ENCODE data around the gene EIF4E3. TPM values are rescaled to one million over a fixed set of nuclear protein-coding genes. Genes with fewer than 3 reads are reported as not detected.

The EIF4E3 gene
- total RNA-seq, result 10 to 100 TPM; 22.3 to 24.5 TPM

DNA sequence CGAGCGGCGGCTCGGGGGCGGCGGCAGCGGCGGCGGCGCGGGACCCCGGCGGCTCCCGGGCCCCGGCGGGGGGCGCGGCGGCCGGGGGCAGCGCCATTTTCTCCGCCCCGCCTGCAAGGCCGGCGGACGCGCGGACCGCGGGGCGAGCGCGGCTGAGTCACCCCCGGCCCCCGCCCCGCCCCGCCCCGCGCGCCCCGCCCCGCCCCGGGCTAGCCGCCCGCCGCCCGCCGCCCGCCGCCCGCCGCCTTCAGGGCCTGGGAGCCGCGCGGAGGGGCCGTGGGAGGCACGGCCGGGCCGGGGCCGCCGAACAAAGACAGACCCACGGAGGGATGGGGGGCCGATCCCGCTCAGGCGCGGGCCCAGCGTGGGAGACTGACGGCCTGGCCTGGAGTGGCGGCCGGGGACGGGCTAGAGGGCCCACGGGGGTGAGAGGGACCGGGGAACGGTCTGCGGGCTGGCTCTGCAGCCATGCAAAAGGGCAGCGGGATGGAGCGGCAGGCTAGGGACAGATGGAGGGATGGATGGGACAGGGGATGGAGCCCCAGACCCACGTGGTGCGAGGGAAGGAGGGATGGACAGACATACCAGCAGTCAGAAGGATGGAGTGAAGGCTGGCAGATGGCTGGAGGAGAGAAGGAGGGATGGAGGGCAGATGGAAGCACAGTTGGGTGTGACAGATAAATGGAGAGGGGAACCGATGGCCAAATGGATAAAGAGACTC is at the start of gene EIF4E3:
Gene EIF4E3, minus strand, starts transcription at position 132 of the 721 bp plus-strand sequence. Its CDS starts 35 bp downstream, at position 97.
- CTCF ChIA-PET, result interaction anchor here (1.2 kb wide), 1 partner anchor 9 kb away, joined by 5 read pairs; no protein-coding TSS in a partner anchor
- POLR2A ChIA-PET, result no interaction called here

DNA sequence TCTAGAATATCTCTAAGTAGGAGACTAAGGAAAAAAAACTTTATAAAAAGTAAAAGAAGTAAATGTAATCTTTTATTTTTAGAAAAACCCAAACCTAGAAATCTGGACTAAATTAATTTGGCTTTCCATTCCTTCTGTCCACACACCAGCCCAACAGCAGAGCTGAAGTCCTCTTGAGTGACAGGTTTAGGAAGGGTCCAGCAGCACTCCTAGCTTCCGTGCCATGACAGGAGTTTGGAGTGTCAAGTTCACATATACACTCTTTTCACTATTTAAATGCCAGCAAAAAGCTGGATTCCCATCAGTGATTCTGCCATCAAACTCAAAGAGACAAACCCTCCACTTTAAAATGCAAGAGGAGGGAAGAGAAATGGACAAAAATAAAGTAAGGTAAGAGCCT is 46.7 kb upstream of the EIF4E3 start:
- ChIA-PET POLR2A (no interaction called here), CTCF (no interaction called here)

DNA sequence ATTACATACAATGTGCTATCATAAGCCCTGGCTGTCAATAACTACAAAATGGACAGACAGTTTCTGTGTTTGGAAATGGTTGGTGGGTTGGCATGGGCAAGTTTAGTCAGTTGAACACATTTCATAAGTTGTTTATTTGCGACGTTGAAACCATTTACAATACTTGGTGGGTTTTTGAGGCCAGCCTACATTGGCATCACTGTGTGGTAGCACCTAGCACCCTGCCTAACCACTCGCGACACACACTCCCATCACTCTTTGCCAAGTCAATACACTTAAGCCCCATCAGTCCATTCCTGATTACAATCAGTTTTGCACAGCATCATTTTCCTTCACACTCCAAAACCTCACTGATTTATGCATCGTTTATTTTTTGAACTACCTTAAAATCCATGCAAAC is 45.9 kb upstream of the EIF4E3 start:
- CTCF ChIA-PET, result no interaction called here
- POLR2A ChIA-PET, result no interaction called here

DNA sequence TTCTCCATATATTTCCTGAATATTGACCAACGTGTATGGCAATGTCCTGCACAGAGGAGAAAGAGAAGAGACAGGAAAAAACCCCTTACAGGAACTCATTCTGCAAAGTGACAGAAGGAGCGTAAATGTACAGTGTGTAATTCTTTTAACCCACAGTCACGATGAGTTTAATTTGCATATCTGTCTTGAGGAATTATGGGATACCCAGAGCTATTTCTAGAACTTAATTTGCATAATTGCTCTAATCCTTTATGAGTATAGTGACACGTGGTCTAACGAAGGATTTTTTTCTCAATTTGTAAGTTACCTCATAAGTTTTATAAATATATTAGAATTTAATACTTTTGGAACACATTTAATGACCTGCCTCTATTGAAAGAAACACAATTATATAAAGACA is 38.2 kb upstream of the EIF4E3 start:
- ChIA-PET POLR2A (no interaction called here), CTCF (no interaction called here)

DNA sequence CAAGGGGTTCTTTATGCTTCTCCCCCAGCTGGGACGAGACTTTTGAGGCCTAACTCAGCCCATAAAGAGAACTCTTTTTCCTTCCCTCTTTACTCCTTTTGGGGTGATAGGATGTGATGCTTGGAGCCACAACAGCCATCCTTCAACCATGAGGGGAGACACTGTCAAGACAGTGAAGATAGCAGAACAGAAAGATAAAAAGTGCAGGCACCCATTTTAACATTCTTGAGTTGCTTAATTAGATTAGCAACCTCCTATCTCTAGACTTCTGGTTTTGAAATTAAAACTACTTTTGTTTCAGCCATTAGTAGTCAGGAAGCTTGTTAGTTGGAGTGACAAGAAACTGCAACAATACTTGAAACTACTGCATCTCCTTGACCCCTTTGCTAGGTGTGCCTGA is 34.9 kb upstream of the EIF4E3 start:
- POLR2A ChIA-PET, result no interaction called here
- CTCF ChIA-PET, result no interaction called here

DNA sequence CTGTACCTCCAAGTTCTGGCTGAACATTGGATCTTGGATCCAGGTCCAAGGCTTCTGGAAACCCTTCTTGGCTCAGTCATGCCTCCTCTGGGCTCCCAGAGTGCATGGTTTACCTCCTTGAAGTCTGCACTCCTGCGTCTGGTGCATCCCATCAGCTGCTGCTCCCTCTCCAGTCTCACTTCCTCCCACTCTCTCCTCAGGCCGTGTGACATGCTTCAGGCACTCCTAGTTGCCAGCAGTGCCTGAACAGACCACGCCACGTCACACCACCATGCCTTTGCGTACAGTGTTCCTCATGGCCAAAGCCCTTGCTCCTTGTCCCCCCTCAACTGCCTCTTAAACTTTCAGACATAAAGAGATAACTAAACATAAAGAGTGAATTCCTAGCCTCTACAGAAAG is 34.2 kb upstream of the EIF4E3 start:
- ChIA-PET POLR2A (no interaction called here), CTCF (no interaction called here)

DNA sequence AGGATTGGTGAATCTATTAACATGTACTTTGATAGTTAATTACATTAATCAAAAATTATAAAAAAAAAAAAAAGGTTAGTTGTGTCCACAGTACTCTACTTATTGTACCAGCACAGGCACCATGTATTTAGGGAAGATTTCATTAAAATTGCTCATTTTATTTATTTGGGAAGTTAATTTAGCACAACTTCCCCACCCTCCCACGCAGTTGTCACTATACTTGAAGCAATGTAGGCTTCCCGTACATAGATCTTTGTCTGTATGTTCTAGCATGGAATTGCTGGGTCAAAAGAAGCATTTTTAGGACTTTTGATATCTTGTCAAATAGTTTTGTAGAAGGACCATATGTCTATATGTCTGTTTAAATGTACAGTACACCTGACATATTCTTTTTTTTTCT is 32.9 kb upstream of the EIF4E3 start:
- ChIA-PET POLR2A (no interaction called here), CTCF (no interaction called here)

DNA sequence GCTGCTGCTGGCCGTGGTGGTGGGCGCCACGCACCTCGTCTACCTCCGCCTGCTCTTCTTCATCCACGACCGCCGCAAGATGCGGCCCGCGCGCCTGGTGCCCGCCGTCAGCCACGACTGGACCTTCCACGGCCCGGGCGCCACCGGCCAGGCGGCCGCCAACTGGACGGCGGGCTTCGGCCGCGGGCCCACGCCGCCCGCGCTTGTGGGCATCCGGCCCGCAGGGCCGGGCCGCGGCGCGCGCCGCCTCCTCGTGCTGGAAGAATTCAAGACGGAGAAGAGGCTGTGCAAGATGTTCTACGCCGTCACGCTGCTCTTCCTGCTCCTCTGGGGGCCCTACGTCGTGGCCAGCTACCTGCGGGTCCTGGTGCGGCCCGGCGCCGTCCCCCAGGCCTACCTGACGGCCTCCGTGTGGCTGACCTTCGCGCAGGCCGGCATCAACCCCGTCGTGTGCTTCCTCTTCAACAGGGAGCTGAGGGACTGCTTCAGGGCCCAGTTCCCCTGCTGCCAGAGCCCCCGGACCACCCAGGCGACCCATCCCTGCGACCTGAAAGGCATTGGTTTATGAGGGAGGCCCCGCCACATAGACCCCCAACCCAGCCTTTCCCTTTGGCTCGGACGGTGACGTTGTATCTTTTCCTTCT is 29.5 kb upstream of the EIF4E3 start:
- CTCF ChIA-PET, result interaction anchor here (0.6 to 3.9 kb wide), 3 partner anchors 8 to 34 kb away, joined by 3 to 19 read pairs (median 5); no protein-coding TSS in a partner anchor

DNA sequence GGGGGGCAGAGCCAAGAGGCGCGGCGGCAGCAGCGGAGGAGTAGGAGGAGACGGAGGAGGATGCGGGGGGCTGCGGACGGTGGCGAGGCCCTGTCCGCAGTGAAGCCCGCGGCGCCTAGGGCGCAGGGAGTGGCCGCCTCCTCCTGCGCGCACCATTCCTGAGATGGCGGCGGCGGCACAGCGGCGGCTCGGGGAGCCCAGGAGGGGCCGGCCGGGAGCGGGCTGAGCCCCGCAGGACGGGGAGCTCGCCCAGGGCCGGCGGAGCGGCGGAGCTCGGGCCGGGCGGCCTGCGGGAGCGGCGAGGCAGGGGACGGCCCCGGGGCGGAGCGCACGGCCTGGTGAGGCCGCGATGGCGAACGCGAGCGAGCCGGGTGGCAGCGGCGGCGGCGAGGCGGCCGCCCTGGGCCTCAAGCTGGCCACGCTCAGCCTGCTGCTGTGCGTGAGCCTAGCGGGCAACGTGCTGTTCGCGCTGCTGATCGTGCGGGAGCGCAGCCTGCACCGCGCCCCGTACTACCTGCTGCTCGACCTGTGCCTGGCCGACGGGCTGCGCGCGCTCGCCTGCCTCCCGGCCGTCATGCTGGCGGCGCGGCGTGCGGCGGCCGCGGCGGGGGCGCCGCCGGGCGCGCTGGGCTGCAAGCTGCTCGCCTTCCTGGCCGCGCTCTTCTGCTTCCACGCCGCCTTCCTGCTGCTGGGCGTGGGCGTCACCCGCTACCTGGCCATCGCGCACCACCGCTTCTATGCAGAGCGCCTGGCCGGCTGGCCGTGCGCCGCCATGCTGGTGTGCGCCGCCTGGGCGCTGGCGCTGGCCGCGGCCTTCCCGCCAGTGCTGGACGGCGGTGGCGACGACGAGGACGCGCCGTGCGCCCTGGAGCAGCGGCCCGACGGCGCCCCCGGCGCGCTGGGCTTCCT is 28.8 kb upstream of the EIF4E3 start, which contains the start of gene GPR27:
Gene GPR27, plus strand, starts transcription at position 155 of the 909 bp plus-strand sequence. Its CDS starts 195 bp downstream, at position 350.
- CTCF ChIA-PET, result interaction anchor here (1.3 to 3.9 kb wide), 2 partner anchors 8 to 25 kb away, joined by 3 to 19 read pairs; no protein-coding TSS in a partner anchor
- POLR2A ChIA-PET, result no interaction called here

More for the DNA sequence above, 29.5 kb upstream of the EIF4E3 start:
- POLR2A ChIA-PET, result interaction anchor here (0.8 kb wide), 1 partner anchor 51 kb away, joined by 11 read pairs; no protein-coding TSS in a partner anchor

DNA sequence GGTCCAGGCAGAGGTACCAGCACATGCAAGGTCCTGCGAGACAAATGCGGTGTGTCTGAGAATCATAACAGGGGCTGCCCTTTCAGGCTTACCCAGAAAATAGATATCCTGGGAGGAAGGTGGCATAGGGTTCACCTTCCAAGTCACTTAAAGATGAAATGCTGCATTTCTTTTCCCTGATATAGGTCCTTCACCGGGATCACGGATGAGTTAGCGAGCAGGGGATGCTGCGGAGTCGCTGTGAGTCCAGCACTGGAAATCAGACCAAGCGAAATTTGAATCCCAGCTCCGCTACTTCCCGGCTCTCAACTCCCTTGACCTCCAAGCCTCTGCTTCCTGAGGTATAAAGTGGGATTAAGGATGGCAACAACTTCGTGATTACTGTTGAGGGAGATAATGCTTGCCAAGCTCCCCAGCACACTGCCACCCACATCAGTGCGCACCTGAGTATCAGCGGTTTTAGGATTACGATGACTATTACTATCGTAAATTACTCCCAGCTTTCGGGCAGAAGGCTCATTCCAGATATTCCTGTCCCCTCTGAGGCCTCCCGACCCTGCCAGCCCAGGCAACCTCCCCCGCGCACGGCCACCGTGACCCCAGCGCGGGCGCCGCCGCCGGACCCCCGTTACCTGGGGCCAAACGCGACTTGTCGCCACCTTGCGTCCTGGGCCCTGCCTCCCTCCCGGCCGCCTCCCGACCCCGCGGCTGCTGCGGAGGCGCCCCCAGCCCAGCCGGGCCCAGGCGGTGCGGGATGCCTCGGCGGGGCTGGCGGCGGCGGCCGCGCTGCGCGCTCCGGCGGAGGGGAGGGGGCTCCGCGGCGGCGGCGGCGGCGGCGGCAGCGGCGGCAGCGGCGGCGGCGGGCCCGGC is 27.9 kb upstream of the EIF4E3 start:
- ChIA-PET CTCF (interaction anchor here (0.9 to 3.9 kb wide), 2 partner anchors 14 to 24 kb away, joined by 3 to 19 read pairs; no protein-coding TSS in a partner anchor), POLR2A (no interaction called here)

DNA sequence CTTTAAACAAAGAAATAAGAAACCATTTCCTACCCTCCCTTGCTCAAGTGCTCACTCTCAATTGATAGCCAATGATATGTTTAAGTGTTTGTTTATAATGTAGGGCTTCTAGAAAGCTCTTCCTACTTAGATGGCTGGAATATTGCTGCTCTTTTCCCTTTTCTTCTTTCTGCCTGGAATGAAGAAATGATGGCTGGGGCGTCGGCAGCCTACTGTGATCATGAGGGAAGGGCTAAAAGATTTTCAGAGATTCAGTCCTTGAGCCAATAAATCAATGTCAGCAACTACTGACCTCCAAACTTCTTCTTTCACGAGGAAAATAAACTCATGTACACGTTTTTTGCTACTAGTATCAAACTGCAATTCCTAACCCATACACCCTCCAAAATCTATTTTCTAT is 26.4 kb upstream of the EIF4E3 start:
- POLR2A ChIA-PET, result no interaction called here
- CTCF ChIA-PET, result interaction anchor here (3.9 kb wide), 1 partner anchor 22 kb away, joined by 19 read pairs; no protein-coding TSS in a partner anchor

DNA sequence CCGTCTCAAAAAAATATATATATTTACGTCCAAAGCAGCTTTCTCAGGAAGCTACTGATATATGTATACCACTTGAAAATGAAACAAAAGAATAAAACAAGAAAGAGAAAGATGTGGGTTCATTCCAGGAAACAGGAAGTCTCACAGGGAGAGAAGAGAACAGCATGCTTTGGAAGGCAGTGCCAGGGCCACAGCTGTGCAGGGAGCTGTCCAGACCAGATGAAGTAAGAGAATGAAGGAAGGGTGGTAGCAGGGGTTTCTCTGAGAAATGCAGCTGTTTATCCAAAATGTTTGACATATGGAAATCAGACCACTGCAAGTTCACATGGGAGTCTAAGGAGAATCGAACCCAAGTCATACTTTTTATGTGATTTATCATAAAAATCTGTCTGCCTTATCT is 19.5 kb upstream of the EIF4E3 start:
- CTCF ChIA-PET, result no interaction called here

DNA sequence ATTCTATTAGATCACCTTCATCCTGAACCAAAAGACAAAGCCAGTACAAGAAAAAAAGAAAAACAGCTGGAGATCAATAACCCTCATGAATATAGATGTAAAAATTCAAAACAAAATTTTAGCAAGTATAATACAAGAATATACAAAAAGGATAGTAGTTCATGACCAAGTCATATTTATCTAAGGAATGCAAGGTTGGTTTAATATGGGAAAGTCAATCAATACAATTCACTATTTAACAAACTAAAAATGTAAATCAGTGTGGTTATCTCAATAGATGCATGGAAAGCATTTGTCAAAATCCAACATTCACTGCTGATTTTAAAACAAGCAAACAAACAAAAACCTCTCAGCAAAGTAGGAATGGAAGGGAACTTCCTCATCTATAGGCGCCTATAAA is 17.4 kb upstream of the EIF4E3 start:
- POLR2A ChIA-PET, result no interaction called here
- CTCF ChIA-PET, result no interaction called here

More for the DNA sequence above, 19.5 kb upstream of the EIF4E3 start:
- POLR2A ChIA-PET, result no interaction called here

DNA sequence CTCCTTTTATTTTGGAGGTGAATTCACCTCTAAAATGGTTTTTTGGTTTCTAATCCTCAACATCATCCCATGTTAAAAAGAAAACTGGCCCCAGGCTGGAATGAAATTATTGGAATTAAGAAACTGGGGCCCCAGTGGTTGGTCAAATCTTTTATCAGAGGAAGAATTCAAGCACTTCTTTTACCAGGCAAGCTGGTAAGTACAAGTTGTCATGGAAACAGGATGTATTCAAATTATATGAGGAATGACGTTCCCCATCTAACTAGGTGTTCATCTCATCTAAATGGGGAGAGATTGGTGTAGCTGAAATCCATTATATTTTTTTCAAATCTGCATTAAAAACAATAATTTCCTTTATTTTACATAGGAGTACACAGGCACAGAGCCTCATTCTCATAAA is 9.7 kb upstream of the EIF4E3 start:
- ChIA-PET CTCF (no interaction called here), POLR2A (no interaction called here)

DNA sequence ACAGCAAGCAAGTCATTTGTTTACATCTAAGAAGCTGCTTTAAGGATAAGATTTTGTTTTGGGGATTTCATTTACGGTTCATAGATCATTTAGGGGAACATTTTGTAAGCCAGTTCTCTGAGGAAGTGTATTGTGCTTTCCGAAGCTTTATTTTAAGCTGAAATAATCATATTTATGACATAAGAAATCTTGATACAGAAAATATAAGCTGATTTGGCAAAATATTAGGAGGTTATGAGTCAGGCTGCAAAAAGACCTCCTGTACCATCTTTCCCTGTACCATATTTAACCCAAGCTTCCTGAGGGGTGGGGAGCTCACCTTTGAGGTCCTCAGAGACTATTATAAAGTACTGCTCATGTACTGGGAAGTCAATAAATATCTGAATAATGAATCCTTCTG is 8.1 kb upstream of the EIF4E3 start:
- ChIA-PET CTCF (interaction anchor here (0.8 kb wide), 1 partner anchor 23 kb away, joined by 5 read pairs; no protein-coding TSS in a partner anchor), POLR2A (no interaction called here)

DNA sequence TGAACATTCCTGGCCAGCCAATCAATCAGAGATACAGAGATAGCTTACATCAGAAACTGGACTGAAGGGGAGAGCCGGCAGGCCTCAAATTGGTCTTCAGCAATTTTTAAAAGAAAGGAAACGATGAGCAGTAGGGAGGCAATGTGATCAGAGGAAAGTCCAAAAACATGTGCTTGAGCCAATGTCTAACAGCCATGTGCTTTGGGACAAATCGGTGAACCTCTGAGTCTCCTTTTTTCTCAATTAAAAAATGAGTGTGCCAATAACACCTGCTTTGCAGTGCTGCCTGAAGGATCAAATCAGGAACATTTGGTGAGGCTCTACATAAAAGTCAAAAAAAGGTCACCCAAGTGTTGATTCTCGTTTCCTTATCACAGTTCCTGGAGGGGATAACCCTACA is 7.4 kb upstream of the EIF4E3 start:
- ChIA-PET POLR2A (no interaction called here), CTCF (no interaction called here)

DNA sequence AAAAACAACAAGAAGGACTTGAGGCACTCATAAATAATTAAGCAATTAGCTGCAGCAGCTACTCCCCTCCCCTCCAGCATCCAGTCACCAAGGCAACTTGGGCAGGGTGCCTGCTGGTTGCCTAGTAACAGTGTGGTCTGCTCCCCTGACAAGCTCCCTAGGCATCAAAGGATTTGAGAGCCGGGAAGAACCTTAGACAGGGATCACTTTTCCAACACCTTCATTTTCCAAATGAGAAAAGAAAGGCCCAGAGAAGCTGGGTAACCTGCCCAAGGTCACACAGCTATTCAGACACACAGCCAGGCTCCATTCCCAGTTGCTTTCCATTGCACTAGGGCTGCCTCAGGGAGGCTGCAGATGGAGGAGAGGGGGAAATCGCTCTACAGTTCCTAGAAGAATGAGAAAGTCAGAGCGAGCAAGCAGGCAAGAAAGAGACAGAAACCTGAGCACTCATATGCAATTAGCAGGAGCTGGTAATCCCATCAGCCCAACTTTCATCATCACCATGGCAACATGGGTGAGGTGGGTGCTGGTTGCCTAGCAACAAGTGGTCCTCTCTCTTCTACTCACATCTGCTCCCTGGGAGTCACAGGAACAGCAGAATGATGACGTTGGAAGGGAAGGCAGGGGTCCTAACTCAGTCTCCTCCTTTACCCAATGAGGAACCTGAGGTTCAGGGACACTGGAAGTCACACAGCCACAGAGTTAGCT is 3.6 kb upstream of the EIF4E3 start:
- CTCF ChIA-PET, result interaction anchor here (0.5 to 3.0 kb wide), 11 partner anchors 8 to 314 kb away, joined by 3 to 19 read pairs (median 5); partner anchors contain the start of gene GPR27
- POLR2A ChIA-PET, result no interaction called here

DNA sequence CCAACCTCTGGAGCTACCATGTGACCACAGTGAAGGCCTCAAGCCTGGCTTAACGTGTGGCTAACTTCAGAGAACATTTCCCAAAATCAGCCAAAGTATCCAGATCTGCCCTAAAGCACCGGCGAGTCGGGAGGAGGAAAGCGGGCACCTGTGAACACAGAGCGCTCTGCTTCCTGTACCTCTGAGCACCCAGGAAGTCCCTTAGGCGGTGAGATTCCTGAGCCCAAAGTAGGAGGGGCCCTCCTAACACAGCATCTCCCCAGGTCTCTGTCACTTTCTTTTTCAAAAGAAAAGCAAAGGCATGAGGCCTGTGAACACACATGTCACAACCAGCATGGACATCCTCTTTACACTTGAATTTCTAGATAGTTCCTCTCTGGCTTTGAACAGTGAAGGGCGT is 944 bp upstream of the EIF4E3 start:
- ChIA-PET POLR2A (no interaction called here), CTCF (interaction anchor here (3.0 kb wide), 1 partner anchor 133 kb away, joined by 10 read pairs; no protein-coding TSS in a partner anchor)

Measured in activated CD8-positive, alpha-beta memory T cell treated with anti-CD3 and anti-CD28 coated beads for 36 hours (primary cell).